GM21576 (cell line): ENCODE results near the gene TRAPPC12.
A peak's percentile ranks its signal among the peaks of the same experiment; 100 is the strongest.

Experiments
- ATAC-seq: cut with Tn5 transposase; IDR thresholded peaks from one replicate; pipeline ENCODE4 v1.9.1; 2021; ENCODE audit warnings: mild to moderate bottlenecking, moderate library complexity; ENCODE audit not compliant: unreplicated experiment

TRAPPC12 gene

GRCh38 chr2:3405876-3406275 lies 26.4 kb downstream of the TRAPPC12 start:
- no peak for ATAC-seq

- ATAC-seq, result no peak
Observed at GRCh38 chr2:3406501-3406900, 27.0 kb downstream of the TRAPPC12 start.

- ATAC-seq, result no peak
Observed at GRCh38 chr2:3408781-3409180, 29.3 kb downstream of the TRAPPC12 start.

- no peak for ATAC-seq
Observed at GRCh38 chr2:3409627-3410170, 30.2 kb downstream of the TRAPPC12 start.

- ATAC-seq, result no peak
Observed at GRCh38 chr2:3411103-3411502, 31.6 kb downstream of the TRAPPC12 start.

GRCh38 chr2:3413697-3414096 lies 34.2 kb downstream of the TRAPPC12 start:
- ATAC-seq, result no peak

- ATAC-seq, result no peak
Observed at GRCh38 chr2:3414133-3414860, 34.8 kb downstream of the TRAPPC12 start.

- no peak for ATAC-seq
Observed at GRCh38 chr2:3418766-3419404, 39.4 kb downstream of the TRAPPC12 start.

GRCh38 chr2:3420076-3420768 lies 40.7 kb downstream of the TRAPPC12 start:
- ATAC-seq, result no peak

GRCh38 chr2:3420769-3421397 lies 41.4 kb downstream of the TRAPPC12 start:
- no peak for ATAC-seq

GRCh38 chr2:3421580-3421979 lies 42.1 kb downstream of the TRAPPC12 start:
- ATAC-seq, result no peak

- peak; percentile 42 for ATAC-seq
Observed at GRCh38 chr2:3422161-3422779, 42.8 kb downstream of the TRAPPC12 start.

GRCh38 chr2:3423492-3424170 lies 44.1 kb downstream of the TRAPPC12 start:
- no peak for ATAC-seq

- ATAC-seq, result no peak
Observed at GRCh38 chr2:3424171-3424795, 44.8 kb downstream of the TRAPPC12 start.

GRCh38 chr2:3426615-3427014 lies 47.1 kb downstream of the TRAPPC12 start:
- no peak for ATAC-seq

- no peak for ATAC-seq
Observed at GRCh38 chr2:3427272-3427671, 47.8 kb downstream of the TRAPPC12 start.

- no peak for ATAC-seq
Observed at GRCh38 chr2:3428577-3428976, 49.1 kb downstream of the TRAPPC12 start.

- no peak for ATAC-seq
Observed at GRCh38 chr2:3429066-3429610, 49.6 kb downstream of the TRAPPC12 start.

- ATAC-seq, result no peak
Observed at GRCh38 chr2:3430172-3430571, 50.7 kb downstream of the TRAPPC12 start.
